ENCODE measurements around the gene COL8A1.

COL8A1 gene

GRCh38 chr3:99781761-99782160 is 143.4 kb downstream of the COL8A1 start:
- DNase-seq (ENCODE audit: insufficient read length) = no peak
- no peak for TF ChIP-seq POLR2A (IDR thresholded peaks at IDR 0.05; ENCODE audit: low read depth, low read length)
- no peak for TF ChIP-seq POLR2AphosphoS5 (IDR thresholded peaks at IDR 0.05; ENCODE audit: low read depth, low read length)
- no peak for TF ChIP-seq TAF1 (IDR thresholded peaks at IDR 0.05; ENCODE audit: borderline replicate concordance, low read depth, low read length)
- FAIRE-seq = no peak

GRCh38 chr3:99783011-99783573 is 144.7 kb downstream of the COL8A1 start:
- TF ChIP-seq TAF1 (IDR thresholded peaks at IDR 0.05; ENCODE audit: borderline replicate concordance, low read depth, low read length) (no peak), POLR2AphosphoS5 (IDR thresholded peaks at IDR 0.05; ENCODE audit: low read depth, low read length) (no peak), POLR2A (IDR thresholded peaks at IDR 0.05; ENCODE audit: low read depth, low read length) (no peak)
- DNase-seq (ENCODE audit: insufficient read length) = no peak
- FAIRE-seq = no peak

GRCh38 chr3:99789011-99789721 is 150.8 kb downstream of the COL8A1 start:
- TF ChIP-seq TAF1 (IDR thresholded peaks at IDR 0.05; ENCODE audit: borderline replicate concordance, low read depth, low read length) (no peak), POLR2A (IDR thresholded peaks at IDR 0.05; ENCODE audit: low read depth, low read length) (no peak), POLR2AphosphoS5 (IDR thresholded peaks at IDR 0.05; ENCODE audit: low read depth, low read length) (no peak)
- no peak for DNase-seq (ENCODE audit: insufficient read length)
- peak; percentile 68 for FAIRE-seq

DNA sequence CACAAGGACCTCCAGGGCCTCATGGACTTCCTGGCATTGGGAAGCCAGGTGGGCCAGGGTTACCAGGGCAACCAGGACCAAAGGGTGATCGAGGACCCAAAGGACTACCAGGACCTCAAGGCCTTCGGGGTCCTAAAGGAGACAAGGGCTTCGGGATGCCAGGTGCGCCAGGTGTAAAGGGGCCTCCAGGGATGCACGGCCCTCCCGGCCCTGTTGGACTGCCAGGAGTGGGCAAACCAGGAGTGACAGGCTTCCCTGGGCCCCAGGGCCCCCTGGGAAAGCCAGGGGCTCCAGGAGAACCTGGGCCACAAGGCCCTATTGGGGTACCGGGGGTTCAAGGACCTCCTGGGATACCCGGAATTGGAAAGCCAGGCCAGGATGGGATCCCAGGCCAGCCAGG is 156.1 kb downstream of the COL8A1 start:
- FAIRE-seq (no peak), DNase-seq (ENCODE audit: insufficient read length) (no peak)
- TF ChIP-seq POLR2AphosphoS5 (IDR thresholded peaks at IDR 0.05; ENCODE audit: low read depth, low read length) (no peak), TAF1 (IDR thresholded peaks at IDR 0.05; ENCODE audit: borderline replicate concordance, low read depth, low read length) (no peak), POLR2A (IDR thresholded peaks at IDR 0.05; ENCODE audit: low read depth, low read length) (no peak)

DNA sequence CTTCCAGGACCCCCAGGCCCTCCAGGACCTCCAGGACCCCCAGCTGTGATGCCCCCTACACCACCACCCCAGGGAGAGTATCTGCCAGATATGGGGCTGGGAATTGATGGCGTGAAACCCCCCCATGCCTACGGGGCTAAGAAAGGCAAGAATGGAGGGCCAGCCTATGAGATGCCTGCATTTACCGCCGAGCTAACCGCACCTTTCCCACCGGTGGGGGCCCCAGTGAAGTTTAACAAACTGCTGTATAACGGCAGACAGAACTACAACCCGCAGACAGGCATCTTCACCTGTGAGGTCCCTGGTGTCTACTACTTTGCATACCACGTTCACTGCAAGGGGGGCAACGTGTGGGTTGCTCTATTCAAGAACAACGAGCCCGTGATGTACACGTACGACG is 157.2 kb downstream of the COL8A1 start:
- no peak for FAIRE-seq

DNA sequence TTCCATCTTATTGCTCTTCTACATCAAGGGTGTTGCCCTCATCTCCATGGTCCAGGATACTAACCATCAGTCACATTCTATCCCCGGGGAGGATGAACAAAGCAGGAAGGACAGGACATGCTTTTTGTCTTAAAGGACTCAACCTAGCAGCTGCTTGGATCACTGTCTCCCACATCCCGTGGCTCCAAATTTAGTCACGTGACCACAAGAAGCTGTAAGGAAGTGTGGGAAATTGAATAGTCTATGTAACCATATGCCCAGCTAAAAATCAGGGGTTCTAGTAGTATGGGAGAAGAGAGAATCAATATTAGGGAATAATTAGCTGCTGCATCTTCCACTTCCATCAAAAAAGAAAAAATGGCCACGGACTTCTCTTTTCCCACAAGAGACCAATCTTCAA is 161.0 kb downstream of the COL8A1 start:
- TF ChIP-seq POLR2AphosphoS5 (IDR thresholded peaks at IDR 0.05; ENCODE audit: low read depth, low read length) (no peak), TAF1 (IDR thresholded peaks at IDR 0.05; ENCODE audit: borderline replicate concordance, low read depth, low read length) (no peak), POLR2A (IDR thresholded peaks at IDR 0.05; ENCODE audit: low read depth, low read length) (no peak)
- FAIRE-seq (no peak), DNase-seq (ENCODE audit: insufficient read length) (no peak)

More for the DNA sequence above, 157.2 kb downstream of the COL8A1 start:
- TF ChIP-seq TAF1 (IDR thresholded peaks at IDR 0.05; ENCODE audit: borderline replicate concordance, low read depth, low read length) (no peak), POLR2AphosphoS5 (IDR thresholded peaks at IDR 0.05; ENCODE audit: low read depth, low read length) (no peak), POLR2A (IDR thresholded peaks at IDR 0.05; ENCODE audit: low read depth, low read length) (no peak)
- no peak for DNase-seq (ENCODE audit: insufficient read length)

- TF ChIP-seq TAF1 (IDR thresholded peaks at IDR 0.05; ENCODE audit: borderline replicate concordance, low read depth, low read length) (no peak), POLR2A (IDR thresholded peaks at IDR 0.05; ENCODE audit: low read depth, low read length) (no peak), POLR2AphosphoS5 (IDR thresholded peaks at IDR 0.05; ENCODE audit: low read depth, low read length) (no peak)
- DNase-seq (ENCODE audit: insufficient read length) (no peak), FAIRE-seq (no peak)
Observed at GRCh38 chr3:99803297-99803696, 164.9 kb downstream of the COL8A1 start.

GRCh38 chr3:99805160-99805559 is 166.8 kb downstream of the COL8A1 start:
- no peak for DNase-seq (ENCODE audit: insufficient read length)
- no peak for FAIRE-seq
- TF ChIP-seq POLR2AphosphoS5 (IDR thresholded peaks at IDR 0.05; ENCODE audit: low read depth, low read length) (no peak), TAF1 (IDR thresholded peaks at IDR 0.05; ENCODE audit: borderline replicate concordance, low read depth, low read length) (no peak), POLR2A (IDR thresholded peaks at IDR 0.05; ENCODE audit: low read depth, low read length) (no peak)

GRCh38 chr3:99808163-99808794 is 169.9 kb downstream of the COL8A1 start:
- peak; percentile 56 for FAIRE-seq
- no peak for TF ChIP-seq POLR2A (IDR thresholded peaks at IDR 0.05; ENCODE audit: low read depth, low read length)
- TF ChIP-seq POLR2AphosphoS5 (IDR thresholded peaks at IDR 0.05; ENCODE audit: low read depth, low read length) = no peak
- no peak for TF ChIP-seq TAF1 (IDR thresholded peaks at IDR 0.05; ENCODE audit: borderline replicate concordance, low read depth, low read length)
- DNase-seq (ENCODE audit: insufficient read length) = no peak

DNA sequence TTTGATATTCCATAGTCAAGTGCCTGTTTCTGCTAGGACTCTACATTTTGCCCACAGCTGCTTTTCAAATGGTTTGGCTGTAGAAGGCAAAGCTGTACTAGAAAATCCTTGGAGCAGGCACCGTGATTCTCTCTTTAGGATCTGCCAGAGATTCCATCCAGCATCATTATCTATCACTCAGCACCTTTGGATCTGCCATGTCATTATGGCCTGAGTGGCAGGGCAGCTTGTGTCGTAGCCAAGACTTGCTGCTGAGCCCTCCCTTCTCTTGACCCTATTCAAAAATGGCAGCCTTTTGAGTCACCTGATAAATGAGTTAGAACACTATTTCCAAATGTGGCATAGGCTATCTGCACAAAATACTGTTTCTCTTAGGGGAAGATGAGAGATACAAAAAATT is 171.2 kb downstream of the COL8A1 start:
- no peak for TF ChIP-seq POLR2AphosphoS5 (IDR thresholded peaks at IDR 0.05; ENCODE audit: low read depth, low read length)
- DNase-seq (ENCODE audit: insufficient read length) (no peak), FAIRE-seq (no peak)

GRCh38 chr3:99810403-99810802 is 172.0 kb downstream of the COL8A1 start:
- DNase-seq (ENCODE audit: insufficient read length) (no peak), FAIRE-seq (no peak)
- TF ChIP-seq POLR2AphosphoS5 (IDR thresholded peaks at IDR 0.05; ENCODE audit: low read depth, low read length) (no peak), POLR2A (IDR thresholded peaks at IDR 0.05; ENCODE audit: low read depth, low read length) (no peak), TAF1 (IDR thresholded peaks at IDR 0.05; ENCODE audit: borderline replicate concordance, low read depth, low read length) (no peak)

- no peak for FAIRE-seq
- TF ChIP-seq TAF1 (IDR thresholded peaks at IDR 0.05; ENCODE audit: borderline replicate concordance, low read depth, low read length) (no peak), POLR2AphosphoS5 (IDR thresholded peaks at IDR 0.05; ENCODE audit: low read depth, low read length) (no peak), POLR2A (IDR thresholded peaks at IDR 0.05; ENCODE audit: low read depth, low read length) (no peak)
- DNase-seq (ENCODE audit: insufficient read length) = no peak
Observed at GRCh38 chr3:99817047-99817436, 178.6 kb downstream of the COL8A1 start.
